GM11168 (cell line): ENCODE data around the gene IL22RA2.

Source experiments
- in situ Hi-C: fragments of 300-500 bp; cut with MboI; formaldehyde crosslinking; loops from one replicate; pipeline ENCODE4 v1.12.0; 2022; ENCODE audit warnings: low sequenced_read_pairs; ENCODE audit not compliant: unreplicated experiment

IL22RA2 gene

DNA sequence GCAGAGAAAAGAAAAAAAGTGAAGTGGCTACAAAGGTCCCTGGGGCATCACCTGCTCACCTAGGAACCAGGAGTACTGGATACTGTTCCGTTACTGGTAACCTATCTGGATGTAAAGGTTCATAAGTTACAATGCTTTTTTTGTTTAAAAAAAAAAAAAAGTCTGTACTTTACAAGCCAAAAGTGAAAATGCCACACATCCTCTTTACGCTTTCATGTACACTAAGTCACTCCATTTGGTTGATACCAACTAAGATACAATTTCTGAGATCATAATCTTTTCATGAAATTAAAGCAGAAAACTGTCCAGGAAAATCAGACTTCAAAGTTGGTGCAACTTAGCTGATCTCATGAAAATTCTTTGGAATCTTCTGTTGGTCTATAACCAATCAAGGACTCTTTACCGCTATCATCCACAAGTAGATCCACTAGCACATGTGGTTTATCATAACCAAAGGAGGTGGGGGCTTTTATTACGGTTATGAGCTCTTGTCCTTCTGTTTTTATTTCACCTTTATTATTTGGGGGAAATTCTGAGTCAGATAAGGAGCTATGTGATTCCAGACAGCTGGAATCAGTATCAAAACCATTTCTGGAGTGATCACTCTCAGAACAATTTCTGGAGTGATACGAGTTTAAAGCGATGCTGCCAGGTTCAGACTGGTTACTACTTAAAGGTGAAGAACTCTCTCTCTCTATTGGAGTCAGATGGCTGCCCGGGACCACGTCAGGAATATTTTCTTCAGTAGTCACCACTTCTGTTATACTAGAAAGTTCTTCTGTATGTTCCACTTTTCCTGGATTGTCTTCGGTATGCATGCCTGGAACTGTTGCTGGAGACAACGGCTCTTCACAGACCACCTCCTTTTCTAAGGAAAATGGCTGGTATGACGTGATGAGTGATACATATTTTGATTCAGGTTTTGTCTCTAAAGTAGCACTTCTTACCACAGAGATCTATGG lies 24.5 kb upstream of the IL22RA2 start:
- in situ Hi-C loops: no loop called here

DNA sequence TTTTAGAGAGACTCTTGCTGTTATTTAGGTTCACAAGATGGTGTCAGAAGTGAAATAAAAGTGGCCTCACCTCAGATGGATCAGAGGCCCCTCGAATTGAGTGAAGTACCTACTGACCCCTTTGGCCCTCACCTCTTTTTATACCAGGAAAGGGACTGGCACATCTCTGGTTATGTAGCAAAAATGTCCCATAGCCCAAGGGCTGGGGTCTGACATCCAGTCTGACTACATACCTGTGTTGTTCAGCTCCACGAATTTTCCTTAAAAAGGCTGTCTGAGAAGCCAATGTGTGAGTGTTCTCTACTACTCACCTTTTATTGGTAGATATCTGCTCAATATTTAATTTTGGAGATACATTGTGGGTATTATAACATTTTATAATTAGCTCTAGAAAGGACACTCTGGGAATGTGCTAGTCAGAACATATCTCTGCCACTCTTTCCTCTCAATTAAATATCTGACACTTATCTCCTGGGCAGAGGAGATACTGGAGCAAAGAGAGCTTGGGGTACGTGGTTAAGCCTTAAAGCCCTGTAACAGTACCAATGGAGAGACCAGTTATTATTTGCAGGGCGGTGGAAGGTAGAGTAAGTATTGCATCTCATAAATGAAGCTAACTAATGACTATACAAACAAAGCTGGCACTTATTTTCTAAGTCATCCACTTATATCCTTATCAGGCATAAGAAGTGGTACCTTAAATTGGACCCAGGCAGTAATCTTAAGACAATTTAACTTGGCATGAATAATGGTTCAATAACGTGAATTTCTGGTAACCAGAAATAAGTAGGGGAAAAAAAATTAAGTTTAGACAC lies 20.0 kb upstream of the IL22RA2 start:
- in situ Hi-C loops: no loop called here

DNA sequence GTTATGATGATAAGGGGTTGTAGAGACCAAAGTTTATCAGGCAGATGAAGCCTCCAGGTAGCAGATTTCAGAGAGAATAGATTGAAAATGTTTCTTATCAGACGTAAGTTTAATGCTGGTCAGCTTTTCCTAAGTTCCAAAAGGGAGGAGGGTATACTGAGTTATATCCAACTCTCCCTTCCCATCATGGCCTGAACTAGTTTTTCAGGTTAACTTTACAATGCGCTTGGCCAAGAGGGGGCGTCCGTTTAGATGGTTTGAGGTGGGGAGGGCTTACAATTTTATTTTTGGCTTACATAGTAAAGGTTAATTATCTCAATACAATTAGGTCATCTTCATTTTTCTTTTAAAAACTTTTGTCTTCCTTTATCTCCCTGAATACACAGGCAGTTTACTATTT lies 19.4 kb upstream of the IL22RA2 start:
- in situ Hi-C loops: no loop called here

DNA sequence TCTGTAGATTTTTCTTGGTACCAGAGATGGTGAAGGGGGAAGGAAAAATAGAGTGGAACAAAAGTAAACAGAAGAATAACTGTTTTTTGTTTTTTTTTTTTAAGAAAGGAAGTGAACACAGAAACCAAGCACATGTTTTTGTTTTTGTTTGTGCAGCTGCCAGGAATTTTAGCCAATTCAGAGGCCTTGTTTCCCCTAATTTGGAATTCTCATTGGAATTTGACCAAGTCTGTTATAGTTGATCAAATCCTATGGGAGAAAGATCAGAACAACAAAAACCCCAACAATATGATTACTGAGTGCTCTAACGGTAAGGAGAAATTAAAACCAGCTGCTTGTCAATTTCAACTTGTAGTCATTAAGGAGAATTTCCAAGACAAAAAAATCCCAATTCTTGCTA lies 18.2 kb upstream of the IL22RA2 start:
- in situ Hi-C loops: no loop called here

DNA sequence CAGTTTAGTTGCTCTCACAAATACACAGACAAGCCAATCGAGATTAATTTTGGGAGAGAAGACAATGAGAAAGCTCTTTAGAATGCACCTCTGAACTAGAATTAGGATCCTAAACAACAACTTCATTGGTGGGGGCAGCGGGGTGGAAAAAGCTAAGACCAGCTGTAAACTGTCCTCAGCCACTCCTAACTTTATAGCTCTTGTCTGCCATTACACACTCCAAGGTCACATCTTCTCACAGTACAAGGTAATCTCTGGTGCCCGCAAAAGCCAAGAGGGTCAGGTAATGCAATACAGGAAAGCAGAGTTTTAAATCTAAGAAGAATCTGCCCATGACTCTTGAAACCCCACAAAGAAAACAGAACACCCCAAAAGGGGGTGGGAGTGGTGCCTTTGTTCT lies 17.8 kb upstream of the IL22RA2 start:
- in situ Hi-C loops: no loop called here

DNA sequence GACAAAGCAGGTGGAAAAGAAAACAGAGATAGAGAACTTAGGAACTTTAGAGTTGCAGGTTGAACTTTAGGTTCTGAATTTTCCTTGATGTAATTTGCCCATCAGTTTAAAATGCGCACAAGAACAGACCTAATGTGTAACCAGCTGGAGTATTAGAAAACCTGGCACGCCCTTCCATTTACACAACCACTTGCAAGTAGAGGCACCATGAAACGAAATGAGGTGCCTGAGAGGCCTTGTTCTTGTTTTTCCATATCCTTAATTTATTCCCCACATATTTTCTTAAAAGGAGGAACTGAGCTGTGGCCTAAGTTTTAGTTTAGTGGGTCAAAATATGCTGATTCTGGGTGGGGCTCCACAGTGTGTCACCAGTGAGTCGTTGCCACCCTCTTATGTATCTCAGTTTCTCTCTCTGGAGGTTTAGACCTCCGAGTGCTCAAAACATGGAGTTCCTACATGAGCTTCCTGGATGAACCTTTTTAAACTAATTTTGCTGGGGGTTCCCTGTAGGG lies 17.2 kb upstream of the IL22RA2 start:
- in situ Hi-C loops: no loop called here

DNA sequence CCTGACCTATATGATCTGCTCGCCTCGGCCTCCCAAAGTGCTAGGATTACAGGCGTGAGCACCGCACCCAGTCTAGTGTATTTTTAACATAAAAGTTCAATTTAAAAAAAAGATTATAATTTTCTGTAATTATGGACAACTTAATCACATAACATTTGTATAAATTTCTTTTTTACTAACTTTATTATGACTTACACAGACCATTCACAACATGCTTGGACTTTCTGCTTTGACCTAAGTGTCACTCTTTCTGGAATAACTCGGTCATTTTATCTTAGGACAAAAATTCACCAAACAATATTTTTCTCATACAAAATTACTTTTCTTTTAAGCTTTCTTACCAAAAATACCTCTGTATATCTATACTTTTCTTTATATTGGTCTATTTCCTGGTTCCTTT lies 15.4 kb upstream of the IL22RA2 start:
- in situ Hi-C loops: no loop called here

DNA sequence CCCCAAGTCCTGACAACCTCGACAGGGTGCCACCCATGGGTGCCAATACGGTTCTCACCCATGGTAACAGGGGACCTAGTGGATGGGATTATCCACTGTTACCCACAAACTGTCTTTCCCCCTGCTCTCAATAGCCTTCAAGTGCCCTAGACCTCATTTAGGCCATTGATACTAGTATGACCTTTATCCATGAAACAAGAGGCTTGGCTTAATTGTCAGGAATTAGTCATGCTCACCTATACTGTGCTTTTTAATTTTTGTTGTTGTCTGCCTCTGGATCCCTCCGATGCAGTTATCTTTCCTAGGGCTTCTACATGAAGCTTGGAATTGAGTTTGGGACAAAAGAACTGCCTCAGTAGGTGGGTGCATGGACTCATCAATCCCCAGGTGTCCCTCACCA lies 11.8 kb upstream of the IL22RA2 start:
- in situ Hi-C loops: no loop called here

DNA sequence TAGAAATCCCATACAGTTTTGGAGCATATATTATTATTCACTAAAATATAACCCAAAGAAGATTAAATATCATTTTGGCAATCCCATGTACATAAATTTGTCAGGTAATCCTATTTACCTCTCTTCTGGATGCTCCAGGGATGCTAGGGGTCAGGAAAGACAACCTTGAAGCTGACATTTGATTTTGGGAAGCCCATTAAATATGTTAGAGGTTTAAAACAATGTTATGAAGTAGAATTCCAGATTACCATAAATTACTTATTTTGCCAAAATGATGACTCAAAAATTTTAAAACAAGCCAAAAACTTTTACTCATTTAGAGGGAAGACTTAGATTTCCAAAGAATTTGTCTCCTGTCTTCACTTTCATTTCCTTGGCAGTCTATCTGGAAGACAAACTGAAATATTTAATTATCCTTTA lies 9.2 kb upstream of the IL22RA2 start:
- in situ Hi-C loops: no loop called here

DNA sequence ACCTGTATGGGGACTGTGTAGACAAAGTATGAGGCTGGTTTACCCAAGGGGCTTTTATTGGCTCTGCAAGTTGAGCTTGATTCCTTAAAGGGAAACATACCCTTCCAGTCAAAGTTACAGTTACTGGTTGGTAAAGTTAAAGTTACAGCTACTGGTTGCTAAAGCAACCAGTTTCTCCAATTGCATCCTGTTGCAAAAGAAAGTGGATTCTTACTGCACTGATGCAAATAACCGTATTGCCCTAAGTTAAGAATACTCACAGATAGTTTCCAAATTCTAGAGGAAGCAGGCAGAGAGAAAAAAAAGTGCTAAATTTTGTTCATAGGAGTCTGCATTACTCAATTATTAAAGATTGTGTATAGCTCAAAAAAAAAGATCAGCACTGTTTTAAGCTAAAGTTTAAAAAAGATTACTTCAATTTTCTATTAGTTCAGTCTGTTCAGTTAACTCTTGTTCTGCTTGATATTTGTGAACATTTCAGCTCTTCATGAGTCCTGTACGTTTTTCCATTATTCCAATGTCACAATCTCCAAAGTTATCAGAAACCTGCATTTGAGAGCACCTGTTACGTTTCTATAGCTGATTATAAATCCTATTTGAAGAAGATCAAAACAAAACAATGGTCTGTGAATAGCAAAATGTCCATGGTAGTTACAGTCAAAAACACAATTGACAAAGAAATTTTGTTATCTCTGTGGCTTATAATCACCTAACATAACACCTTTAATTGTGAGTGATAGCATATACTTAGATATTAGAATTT lies 8.6 kb upstream of the IL22RA2 start:
- in situ Hi-C loops: no loop called here

DNA sequence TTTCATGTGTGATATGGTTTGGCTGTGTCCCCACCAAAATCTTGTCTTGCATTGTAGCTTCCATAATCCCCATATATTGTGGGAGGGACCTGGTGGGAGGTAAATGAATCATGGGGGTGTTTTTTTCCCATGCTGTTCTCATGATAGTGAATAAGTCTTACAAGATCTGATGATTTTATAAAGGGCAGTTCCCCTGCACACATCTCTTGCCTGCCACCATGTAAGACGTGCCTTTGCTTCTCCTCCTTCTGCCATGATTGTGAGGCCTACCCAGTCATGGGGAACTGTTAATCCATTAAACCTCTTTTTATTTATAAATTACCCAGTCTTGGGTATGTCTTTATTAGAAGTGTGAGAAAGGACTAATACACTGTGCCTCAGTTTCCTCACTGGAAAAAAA lies 4.2 kb upstream of the IL22RA2 start:
- in situ Hi-C loops: no loop called here

DNA sequence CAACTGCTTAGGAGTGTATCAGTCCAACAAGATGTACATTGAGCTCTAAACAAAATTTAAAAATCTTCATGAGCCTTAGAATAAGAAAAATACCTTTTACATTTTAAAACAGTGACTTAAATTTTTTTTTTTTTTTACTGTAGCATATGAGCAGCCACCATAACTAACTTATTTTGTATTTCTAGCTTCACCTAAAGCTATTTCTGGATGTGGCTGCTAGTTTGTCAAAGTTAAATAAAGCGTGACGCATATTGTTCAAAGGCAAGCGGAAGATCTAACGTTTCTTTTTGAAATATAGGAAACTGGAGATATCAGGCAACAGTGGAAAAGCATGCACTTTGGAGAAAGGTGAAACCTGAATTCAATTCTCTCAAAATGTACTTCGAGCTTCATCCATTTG lies 3.3 kb upstream of the IL22RA2 start:
- in situ Hi-C loops: no loop called here

DNA sequence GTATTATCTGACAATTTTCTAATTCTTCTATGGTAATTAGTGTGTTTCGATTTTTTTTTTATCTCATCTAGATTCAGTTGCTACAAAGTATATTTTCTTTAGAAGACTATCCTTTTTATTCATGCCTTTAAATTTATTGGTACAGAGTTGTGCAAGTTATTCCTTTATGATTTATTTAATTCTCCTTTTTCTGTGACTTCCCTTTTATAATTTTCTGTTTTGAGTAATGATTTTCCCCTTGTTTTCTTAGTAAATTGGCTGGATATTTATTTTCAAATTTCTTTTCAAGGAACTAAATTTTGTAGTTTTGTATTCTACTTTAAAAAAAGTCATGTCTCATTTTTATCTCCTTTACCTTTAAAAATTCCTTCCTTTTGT lies 2.4 kb upstream of the IL22RA2 start:
- in situ Hi-C loops: no loop called here

DNA sequence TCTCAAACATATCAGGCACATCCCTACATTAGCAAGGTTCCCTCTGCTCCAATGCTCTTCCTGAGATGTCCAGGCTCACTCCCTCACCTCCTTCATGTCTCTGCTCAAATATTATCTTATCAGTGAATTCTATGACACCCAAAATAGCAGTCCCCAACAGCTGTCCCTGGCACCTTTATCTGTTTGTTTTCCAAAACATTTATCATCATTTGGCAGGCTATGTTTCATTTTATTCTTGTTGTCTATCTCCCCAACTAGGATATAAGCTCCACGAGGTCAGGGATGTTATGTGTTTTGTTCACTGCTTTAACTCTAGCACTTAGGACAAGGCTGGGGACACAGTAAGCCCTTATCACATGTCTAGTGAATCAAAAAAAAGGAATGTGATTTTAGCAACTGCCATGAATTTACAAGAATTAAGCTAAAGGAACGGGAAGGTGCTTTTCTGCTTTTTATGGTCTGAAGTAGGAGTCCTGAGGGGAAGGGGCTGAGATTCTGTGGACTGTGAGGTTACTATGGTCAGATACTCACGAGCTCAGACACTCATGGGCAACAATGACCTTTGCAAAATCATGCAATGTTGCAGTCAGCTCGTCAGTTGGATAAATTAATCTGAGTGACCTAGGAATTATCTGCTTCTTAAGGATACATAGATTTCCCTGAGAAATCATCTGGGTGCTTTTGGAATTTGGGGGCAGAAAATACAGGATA lies 1.9 kb upstream of the IL22RA2 start:
- in situ Hi-C loops: no loop called here

DNA sequence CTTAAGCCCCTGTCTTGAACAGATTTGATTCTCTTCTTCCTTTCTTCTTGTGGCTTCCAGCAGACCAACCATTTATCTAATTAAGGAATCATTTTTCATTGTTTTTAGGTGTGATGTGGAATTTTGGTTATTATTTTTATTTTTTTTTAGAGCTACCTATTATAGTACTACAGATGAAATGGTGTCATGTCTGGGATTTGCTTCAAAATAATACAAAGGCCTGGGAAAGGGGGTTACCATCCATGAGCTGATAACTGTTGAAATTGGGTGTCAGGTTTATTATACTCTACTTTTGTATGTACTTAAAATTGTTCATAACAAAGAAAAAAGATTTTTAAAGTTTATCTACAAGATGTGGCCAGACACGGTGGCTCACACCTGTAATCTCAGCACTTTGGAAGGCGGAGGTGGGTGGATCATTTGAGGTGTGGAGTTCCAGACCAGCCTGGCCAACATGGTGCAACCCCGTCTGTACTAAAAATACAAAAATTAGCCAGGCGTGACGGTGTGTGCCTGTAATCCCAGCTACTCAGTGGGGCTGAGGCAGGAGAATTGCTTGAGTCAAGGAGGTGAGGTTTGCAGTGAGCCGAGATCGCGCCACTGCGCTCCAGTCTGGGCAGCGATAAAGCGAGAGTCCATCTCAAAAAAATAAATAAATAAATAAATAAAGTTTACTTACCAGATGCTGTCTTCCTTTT lies 561 bp downstream of the IL22RA2 start:
- in situ Hi-C loops: no loop called here

DNA sequence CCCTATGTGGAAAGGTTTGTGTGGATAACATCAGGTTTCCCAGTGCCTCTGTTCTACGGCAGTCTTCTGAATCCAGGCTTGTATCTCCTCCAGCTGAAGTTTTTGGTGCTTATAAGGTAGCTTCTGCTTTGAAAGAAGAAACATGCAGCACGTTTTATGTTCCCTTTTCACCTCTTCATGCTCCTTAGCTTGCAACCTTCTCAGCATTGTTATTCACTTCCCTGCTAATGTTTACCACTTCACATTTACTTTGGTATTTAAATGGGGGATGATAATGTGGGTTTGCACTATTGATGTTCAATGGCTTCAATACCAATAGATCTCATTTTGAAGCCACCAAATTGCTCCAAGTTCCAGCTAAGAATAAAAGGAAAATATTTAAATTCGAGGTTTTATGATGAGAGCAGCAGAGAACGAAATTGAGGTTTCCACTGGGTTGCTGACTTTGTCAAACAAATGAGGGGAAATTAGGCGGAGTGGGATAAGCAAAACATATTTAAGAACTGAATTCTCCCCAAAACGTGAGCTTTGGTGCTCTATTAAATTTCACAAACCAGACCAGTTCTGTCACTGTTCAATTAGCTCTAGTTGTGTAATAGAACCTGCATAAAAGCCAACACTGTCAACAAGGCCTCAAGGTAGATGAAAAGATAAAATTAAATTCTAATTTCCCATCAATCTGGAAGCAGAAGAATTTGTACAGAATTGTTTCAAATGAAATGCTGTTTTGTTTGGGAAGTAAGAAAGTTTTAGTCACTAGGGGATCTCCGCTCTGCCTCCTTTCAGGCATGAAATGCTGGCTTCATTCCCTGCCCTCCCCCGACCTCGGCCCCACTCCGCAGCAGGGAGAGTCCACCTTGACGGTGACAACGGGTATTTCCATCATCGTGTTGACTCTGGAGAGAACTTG lies 1.4 kb downstream of the IL22RA2 start:
- in situ Hi-C loops: no loop called here

DNA sequence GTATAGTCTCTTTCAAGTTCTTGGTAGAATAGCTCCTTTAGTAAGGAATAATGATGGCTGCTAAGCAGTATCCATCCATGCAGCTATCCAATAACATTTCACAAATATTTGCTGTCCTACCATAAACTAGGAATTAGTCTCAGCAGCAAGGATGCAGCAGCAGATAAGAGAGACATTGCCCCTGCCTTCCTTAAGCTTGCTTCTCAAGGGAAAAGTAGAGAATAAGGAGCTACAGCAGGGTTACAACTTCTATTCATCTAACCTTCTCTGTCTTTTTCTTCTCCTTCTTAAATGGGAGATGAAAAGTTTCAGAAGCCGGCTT lies 2.4 kb downstream of the IL22RA2 start:
- in situ Hi-C loops: no loop called here

DNA sequence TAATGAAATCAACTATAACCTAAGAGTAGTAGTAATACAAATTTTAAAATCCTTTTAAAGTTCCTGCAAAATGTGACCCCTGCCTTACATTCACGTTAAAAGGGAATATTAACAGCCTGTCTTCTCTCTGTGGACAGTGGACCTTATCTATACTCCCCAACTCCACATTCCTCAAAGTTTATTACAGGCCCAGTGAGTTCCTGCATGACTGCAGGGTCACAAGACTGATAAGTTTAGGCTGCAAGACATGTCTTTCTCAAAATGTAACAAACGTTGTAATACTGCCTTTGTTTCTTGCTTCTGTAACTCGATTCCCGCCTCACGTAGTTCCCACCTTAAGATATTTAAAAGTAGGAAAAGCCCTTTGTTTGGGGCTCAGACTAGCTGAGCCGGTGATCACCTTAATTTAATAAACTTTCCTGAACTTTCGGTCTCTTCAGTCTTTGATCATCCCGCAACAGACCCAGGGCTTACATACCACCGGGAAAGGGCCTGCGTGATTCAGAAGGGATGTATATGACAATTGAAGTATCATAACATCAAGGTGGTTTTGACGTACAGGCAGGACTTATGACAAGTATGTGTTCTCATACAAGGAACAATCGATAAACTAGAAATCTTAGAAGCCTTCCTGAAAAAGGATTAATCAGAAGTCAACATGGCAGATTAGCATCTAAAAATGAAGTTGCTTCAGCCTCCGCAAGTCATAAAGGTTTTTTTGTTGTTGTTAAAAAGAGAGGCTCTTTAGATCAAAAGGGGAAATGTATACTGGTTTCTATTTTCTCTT lies 3.0 kb downstream of the IL22RA2 start:
- in situ Hi-C loops: no loop called here
